GM18867 (cell line): ENCODE data around the gene CAT.

Experiments
- ATAC-seq: cut with Tn5 transposase; IDR thresholded peaks from one replicate; pipeline ENCODE4 v1.9.1; 2021; ENCODE audit warnings: mild to moderate bottlenecking, moderate library complexity; ENCODE audit not compliant: unreplicated experiment

CAT gene

GRCh38 chr11:34493926-34494595 lies 55.3 kb downstream of the CAT start:
- ATAC-seq: no peak

DNA sequence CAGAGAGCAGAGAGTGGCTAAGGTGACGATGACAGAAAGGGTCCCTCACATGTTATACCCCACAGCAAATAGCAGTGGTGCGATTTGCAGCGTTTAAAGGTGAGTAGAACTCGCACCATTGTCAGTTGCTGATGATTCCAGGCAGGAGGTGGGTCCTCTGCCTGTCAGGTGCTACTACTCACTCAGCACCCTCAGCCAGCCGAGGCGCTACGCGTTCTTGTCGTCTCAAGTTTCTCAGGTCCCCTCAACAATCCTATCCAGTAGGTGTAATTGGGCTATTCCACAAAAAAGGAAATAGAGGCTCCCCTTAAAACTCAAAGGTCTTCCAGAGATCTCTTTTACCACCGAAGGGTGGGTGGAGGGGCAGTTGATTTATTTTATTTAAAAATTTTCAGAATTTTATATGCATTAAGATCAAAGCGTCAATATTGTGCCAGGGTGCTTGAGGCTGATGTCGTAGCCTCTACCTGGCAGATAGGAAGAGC lies 56.5 kb downstream of the CAT start:
- ATAC-seq: no peak

GRCh38 chr11:34495724-34496377 lies 57.1 kb downstream of the CAT start:
- ATAC-seq: no peak

GRCh38 chr11:34499719-34500500 lies 61.2 kb downstream of the CAT start:
- no peak for ATAC-seq

- no peak for ATAC-seq
Observed at GRCh38 chr11:34501500-34501899, 62.8 kb downstream of the CAT start.

DNA sequence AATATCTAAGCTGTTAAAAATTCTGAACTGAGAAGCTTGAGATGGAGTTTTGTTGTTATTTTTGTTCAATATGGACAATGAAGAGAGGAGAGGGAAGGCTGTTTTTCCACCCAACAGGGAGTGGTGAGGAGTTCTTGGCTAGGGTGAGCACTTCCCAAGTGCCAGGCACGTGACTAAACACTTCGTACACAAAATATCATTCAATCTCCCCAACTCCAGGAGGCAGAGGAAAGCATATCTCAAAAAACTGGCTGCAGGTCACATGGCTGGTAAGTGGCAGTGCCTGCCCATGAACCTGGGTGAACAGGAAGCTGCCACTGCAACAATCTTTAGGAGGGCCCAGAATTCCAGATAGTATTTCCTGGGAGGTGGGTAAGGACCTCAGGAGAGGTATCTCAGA lies 63.2 kb downstream of the CAT start:
- no peak for ATAC-seq

DNA sequence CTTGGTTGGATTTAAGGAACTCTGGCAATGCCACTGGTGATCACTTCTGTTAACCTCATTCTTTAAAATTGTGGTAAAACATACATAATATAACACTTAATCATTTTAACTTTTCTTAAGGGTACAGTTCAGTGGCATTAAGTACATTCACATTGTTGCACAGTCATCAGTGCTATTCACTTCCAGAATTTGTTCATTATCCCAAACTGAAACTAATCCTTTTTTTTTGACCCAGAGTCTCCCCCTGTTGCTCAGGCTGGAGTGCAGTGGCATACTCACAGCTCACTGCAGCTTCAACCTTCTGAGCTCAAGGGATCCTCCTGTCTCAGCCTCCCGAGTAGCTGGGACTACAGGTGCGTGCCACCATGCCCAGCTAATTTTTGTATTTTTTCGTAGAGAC lies 64.2 kb downstream of the CAT start:
- no peak for ATAC-seq

GRCh38 chr11:34505874-34506273 lies 67.1 kb downstream of the CAT start:
- no peak for ATAC-seq

DNA sequence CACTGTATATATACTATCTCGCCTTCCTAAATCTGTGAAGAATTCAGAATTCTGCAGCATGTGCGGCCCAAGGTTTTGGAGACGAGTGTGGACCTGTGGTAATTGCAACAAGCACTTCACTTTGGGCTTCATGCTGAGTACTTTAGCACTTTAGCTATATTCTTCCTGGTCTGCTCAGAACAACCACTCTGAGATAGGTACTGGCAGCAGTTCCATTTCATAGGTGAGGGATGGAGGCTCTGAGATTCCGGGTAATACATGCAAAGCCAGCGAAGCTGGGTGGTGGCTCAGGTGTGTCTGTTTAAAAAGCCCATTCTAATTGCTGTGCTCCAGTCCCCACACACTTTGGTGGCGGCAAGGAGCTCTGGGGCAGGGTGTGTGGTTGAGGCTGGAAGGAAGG lies 68.4 kb downstream of the CAT start:
- no peak for ATAC-seq

- no peak for ATAC-seq
Observed at GRCh38 chr11:34507610-34508009, 68.9 kb downstream of the CAT start.

DNA sequence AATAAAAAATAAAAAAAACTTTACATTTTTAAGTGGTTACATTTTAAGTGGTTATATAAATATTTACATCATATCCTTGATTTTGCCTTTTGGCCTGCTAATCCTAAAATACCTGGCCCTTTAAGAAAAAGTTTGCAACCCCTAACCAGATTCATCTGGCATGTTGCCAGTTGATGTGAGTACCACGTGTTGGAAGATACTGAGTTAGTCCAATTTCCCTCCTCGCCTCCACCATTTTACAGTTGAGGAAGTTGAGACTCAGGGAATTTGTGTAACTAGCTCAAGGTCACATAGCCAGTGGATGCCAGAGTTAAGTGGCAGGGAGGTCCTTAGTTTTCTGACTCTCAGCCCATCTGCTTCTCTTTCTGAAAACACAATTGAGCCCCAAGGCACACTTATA lies 69.8 kb downstream of the CAT start:
- ATAC-seq: no peak

DNA sequence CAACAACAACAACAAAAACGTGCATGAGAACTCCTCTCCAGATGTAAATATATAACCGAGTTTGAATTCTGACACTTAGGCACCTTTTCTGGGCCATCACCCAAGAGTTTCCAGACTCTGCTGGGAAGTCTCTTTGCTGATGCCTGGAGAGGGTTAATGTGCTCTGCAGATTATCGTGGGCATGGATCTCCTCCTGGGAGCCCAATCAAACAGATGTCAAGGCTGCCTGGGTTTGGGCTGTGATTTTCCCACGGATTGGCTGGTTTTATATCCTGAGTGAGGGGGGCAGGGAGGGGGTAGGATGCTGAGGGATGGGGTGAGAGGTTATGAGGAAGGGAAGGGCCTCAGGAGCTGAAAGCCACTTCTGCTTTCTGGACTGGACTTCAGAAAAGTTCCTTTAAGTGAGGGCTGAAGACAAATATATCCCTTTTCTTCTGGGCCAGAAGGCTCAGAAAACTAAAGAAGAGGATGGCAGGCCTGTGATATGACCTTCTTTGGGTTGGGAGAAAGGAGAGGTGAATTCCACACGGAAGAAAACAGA lies 70.7 kb downstream of the CAT start:
- ATAC-seq: no peak

DNA sequence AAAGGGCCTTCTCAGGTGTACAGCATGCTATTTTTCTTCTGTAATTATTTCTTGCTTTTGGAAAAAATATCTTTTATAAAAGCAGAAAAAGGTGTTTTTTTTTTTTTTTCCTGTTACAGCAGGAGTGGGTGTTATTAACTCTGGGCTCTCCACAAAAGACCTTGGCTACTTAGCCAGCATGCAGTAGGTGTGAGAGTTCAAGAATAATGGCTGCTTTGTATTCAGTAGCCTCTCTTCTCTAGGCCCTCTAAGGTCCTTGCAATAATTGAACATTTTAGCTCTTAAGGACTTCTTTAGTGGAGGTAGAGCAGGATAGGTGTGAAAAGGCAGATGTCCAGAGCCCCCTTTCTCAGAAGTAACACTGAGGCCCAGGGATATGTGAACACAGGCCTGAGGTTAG lies 71.5 kb downstream of the CAT start:
- ATAC-seq: no peak

DNA sequence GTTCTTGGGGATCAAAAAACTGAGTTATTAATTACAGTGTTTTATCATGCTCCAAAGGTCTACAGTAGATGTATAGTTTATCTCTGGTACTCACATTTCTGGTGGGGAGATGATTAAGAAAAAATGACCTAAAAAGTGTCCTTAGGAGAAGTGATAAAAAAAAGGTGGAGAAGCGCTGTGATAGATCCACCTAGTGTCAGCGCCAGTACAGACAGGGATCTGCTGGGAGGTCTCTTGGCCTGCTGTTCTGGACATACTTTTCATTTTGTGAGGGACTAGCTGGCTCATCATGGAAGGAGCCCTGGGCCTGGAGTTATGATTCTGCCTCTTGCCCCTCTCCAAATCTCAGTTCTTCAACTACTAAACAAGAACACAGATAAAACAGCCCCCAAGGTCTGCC lies 71.9 kb downstream of the CAT start:
- ATAC-seq: no peak

- peak; percentile 94 for ATAC-seq
Observed at GRCh38 chr11:34512840-34513681, 74.3 kb downstream of the CAT start.

GRCh38 chr11:34513682-34514449 lies 75.1 kb downstream of the CAT start, which contains the start of gene ELF5:
Gene ELF5 (minus strand): TSS chr11:34513794. CDS start chr11:34505749, 8,045 bp downstream.
- ATAC-seq: no peak

- ATAC-seq: no peak
Observed at GRCh38 chr11:34514597-34514996, 75.9 kb downstream of the CAT start.

- ATAC-seq: no peak
Observed at GRCh38 chr11:34516247-34517040, 77.7 kb downstream of the CAT start.

DNA sequence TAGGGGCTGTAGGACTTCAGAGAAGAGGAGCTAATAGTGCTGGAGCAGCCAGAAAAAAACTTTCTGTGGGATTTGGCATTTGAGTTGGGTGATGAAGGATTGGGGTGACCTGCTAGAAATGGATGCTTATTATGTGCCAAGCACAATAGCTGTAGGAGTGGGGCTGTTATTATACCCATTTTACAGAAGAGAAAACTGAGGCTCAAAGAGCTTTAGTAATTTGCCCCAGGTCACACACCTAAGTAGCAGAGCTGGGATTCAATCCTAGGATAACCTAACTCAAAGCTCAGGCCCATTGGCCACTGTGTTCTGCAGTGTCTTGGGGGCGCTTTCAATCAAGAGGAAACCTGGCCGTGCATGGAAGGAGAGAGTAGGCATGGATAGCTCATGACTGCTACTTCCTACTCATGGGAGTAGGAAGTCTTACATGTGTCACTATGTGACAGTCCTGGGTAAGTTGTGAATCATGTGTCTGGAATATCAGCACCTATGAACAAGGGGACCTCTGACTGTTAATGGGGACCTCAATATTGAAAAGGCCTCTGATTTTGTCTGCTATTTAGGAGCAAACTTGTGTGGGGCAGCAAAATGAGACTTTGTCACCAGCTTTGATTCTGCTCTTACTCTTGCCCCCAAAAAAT lies 81.0 kb downstream of the CAT start:
- ATAC-seq: no peak
